COR-L47 (cell line): ENCODE results near the gene PFKL.

Source experiments
- DNase-seq: peaks from one replicate; lab custom pipeline; 2025; lab: John Stamatoyannopoulos, UW

The PFKL gene

GRCh38 chr21:44299458-44300261, at the start of gene PFKL:
Gene PFKL (plus strand): TSS chr21:44300053. CDS start chr21:44300106, 53 bp downstream.
- DNase-seq = no peak

DNA sequence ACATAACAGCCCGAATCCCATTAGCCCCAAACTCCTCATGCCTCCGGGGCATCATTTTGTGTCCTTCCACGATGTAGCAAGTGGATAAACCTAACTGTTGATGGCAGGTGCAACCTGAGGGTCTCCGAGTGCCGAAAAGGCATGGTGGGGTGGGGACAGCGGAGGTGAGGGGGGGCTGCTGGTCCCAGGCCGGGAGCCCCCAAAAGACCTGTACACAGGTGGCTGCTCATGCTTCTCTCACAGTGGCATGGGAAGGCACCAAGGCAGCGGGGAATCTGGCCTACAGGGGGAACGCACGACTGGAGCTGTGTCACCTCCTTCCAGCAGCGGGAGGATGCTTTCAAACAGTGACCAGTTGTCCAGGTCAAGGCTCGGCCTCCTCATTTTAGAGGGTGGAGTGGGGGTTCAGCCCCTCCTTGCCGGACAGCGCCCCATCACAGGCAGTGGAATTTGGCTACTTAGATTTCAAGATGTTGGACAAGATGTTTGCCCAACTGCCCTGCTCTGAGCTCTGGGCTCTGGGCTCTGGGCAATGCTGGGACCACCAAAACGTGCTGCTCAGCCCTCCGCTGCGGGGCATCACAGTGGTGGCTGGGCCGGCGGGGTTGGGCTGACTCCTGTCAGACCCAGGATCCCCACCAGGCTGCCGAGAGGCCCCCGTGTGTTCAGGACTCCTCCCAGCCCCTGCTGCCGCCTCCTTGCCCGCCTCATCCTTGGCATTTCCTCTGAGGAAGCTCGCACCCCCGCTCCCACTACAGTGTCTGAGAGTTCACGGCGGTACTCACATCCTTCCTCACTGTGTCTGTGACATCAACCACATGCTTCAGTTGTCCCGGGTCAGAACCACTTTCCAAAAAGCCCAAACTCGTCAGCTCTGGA, 45.8 kb upstream of the PFKL start:
- DNase-seq = no peak

- no peak for DNase-seq
Observed at GRCh38 chr21:44255511-44255981, 44.3 kb upstream of the PFKL start.

GRCh38 chr21:44258056-44258725, 41.7 kb upstream of the PFKL start:
- no peak for DNase-seq

DNA sequence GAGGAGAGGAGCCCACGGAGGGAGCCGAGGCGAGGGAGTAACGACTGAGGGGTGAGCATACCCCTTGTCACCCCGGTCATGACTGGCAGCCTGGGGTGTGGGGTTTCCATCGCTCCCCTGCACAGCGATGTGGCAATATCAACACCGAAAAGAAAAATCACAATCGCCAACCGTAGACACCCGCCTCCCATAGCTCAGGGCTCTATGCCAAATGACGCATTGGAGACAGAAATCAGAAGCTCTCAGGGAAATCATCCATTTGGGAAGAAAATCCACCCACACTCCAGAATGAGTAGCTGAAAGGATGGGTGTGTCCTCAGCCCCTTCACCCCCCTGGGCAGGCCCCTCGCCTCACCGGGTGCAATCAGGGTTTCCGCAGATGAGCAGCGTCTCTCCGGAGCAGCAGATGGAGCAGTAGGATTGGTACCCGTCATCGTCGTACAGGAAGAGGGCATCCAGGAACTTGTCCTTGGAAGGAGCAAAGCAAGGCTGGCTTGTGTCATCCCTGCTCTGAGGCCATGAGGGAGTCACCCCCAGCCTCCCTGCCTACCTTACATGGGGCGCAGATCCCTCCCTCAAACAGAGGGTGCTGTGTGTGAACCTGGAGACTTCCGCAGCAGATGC, 40.7 kb upstream of the PFKL start:
- DNase-seq = no peak

DNA sequence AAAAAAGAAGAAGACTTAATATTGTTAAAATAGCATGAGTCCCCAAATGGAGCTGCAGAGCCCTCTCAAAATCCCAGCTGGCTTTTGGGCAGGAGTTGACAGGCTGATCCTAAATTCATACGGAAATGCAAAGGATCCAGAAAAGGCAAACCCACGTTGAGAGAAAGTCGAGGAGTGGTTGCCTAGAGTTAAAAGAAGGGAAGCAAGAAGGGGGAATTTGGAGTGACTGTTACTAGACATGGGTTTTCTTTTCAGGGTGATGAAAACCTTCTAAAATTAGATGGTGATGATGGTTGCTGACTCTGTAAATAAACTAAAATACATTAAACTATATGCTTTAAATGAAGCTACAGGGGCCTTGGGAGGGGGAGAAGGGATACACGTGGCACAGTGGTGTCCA, 39.8 kb upstream of the PFKL start:
- no peak for DNase-seq

DNA sequence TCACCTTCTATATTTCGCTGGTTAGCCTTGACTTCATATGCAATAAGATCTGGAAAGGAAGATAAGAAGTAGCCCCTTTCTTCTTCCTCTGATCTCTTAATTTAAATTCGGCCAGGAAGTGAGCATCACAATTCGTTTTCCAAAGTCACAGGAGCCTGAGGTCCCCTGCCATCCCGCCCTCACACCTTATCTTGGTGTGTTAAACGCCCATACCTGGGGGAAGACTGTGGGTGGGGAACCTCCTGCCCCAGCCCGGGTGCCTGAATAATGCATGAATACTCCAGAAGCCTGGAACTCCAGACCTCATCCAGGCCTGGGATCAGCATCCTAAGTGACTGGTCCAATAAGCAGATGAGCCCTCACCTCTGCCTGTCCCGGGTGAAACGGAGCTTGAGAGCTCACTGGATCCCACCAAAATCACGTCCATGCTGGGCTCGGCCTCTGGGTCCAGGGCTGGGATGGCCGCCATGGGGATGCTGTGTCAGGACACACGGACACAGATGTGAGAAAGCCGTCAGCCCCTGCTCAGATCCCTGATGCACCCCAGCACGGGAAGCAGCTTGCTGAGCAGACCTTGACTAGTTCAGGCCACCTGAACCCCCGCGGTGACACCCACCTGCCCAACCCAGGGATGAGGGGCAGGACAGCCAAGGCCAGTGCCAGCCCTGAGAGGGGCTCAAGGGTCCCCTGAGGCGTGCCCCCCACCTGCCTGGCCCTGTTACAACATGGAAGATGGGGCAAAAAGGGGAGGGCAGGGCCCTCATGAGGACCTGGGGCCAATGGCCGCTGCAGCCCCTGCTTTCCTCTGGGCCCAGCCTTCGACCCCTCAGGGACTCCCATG, 38.8 kb upstream of the PFKL start:
- no peak for DNase-seq

DNA sequence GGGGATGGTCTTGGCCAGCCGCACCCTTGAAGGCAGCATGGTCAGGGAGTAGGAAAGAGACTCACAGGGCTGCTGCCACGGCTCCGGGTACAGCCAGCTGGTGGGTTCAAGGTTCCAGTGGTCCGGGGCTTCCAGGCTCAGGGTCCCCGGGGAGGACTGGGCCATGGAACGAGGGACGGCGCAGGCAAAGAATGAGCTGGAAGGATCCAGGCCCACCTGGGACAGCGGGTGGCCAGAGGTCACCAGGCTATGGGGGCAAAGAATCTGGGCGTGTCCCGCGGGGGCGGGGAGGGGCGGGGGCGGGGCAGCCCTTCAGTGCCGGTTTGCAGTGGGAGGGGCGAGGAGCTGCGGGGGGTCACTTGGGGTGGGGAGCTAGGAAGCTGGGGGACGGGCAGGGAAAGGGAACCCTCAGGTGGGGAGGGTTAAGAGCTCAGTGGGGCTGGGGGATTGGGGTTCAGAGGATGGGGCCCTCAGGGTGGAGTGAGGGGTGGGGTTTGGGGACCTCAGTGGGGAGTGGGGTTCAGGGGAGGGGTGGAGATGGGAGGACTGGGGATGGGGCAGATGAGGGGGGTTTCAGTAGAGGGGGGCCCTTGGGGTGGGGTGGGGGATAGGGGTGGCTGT, 38.1 kb upstream of the PFKL start, which contains the start of gene DNMT3L:
Gene DNMT3L (minus strand): TSS at position 223 of the 621 bp plus-strand sequence. CDS start 638 bp downstream, outside the sequence.
- DNase-seq = no peak

DNA sequence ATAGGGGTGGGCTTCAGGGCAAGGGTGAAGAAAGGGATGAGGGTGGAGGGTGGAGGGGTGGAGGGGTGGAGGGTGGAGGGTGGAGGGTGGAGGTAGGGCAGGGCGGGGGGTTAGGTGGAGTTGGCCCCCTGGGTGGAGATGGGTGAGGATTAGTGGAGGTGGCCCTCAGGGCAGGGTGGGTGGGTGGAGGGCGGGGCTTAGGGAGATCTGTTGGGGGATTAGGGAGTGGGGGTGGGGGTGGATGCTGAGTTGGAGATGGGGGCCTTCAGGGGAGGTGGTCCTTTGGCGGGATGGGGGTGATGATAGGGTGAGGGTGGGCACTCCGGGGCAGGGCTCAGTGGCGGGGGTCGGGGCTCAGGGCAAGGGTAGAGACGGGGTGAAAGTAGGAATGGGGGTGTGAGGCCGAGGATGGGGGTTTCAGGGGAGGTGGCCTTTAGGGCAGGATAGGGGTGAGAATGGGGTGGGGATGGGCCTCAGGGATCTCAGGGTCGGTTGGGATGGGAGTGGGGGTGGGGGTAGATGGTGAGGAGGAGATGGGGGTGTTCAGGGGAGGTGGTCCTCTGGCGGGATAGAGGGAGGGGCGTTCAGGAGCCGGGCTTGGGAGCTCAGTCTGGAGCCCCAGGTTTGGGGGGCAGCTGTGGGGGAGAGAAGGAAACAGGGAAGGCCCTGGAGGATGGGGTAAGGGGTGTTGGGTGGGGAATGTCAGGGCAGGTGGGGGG, 37.4 kb upstream of the PFKL start:
- DNase-seq = no peak

DNA sequence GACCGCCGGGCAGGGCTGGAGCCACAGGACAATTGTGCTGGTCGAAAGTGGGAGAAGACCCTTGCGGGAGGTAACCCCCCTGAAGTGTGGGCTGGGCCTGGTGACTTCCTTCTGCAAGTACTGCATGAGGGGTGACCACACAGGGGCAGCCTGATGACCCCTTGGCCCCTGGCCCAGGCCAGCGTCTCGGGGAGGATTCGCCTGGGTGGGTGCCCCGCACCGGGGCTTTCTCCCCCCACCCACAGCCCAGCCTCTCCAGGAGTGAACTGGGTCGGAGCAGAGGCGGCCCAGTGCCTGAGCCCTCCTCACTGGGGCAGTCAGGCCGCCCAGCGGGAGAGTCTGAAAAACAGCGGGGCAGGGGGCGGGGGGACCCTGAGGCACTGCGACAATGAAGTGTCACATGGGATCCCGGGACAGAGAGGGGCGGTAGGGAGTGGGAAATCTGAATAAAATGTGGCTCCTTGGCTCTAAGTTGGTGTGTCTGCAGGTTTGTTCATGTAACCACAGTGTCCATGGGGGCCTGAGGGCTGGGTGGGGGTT, 36.6 kb upstream of the PFKL start:
- DNase-seq = no peak

- DNase-seq = no peak
Observed at GRCh38 chr21:44263768-44264167, 36.1 kb upstream of the PFKL start.

- no peak for DNase-seq
Observed at GRCh38 chr21:44265734-44266270, 34.1 kb upstream of the PFKL start.

- no peak for DNase-seq
Observed at GRCh38 chr21:44267655-44268142, 32.2 kb upstream of the PFKL start.

GRCh38 chr21:44269090-44269489, 30.8 kb upstream of the PFKL start:
- DNase-seq = no peak

GRCh38 chr21:44271558-44272283, 28.1 kb upstream of the PFKL start:
- DNase-seq = no peak

- DNase-seq = no peak
Observed at GRCh38 chr21:44272284-44272858, 27.5 kb upstream of the PFKL start.

DNA sequence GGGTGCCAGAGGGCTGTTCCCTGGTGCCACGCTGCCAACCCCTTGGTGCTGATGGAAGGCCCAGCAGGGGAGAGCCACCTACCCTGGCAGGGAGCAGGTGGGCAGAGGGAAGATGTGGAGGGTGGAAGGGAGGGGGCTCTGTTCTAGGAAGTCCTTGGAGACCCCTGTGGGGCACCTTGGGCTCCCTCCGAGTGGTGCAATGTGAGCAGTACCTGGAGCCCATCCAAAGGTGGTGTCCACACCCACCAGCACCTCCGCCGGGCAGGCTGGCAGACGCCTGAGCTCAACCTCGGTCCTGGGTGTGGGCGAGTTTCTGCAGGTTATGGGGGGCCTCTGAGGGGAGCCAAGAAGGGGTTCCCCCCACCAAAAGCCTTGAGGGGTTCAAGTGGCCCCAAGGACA, 26.8 kb upstream of the PFKL start:
- no peak for DNase-seq

DNA sequence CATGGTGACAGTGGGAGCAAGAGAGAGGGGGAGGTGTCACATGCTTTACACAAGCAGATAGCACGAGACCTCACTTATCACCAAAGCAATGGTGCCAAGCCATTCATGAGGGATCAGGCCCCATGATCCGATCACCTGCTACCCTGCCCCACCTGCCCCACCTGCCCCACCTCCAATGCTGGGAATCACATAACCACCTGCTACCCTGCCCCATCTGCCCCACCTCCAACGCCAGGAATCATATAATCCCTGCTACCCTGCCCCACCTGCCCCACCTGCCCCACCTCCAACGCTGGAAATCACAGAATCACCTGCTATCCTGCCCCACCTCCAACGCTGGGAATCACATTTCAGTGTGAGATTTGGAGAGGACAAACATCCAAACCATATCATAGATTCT, 24.8 kb upstream of the PFKL start:
- no peak for DNase-seq
